Measurements from ENCODE around the gene TMCC3.

DNA sequence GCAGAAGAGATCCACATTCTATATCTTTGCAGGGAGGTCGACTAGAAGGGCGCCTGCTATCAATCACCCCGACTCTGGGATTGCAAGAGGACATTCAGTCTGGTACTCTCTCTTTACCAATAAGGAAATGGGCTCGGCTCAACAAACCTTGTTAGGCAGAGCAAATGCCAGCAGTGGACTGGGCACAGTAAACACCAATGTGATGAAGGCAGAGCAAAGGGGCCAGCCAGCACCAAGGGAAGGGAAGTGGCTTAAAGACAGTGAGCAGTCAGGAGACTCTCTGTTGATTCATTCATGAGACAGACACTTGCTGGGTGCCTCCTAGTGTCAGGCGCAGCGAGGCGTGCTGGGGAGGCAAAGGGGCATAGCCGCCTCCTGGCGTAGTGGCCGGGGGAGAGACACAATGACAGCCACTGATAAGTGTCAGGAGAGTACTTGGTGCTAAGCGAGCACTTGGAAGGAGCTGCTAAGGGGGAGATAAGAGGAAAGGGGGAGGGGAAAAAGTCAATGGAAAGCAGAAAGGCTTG, 34.1 kb downstream of the TMCC3 start:
- TF ChIP-seq EZH2 (IDR thresholded peaks at IDR 0.05; ENCODE audit: borderline replicate concordance, low read depth, low read length, poor library complexity, severe bottlenecking) = no peak
- TF ChIP-seq, protein P1, sequence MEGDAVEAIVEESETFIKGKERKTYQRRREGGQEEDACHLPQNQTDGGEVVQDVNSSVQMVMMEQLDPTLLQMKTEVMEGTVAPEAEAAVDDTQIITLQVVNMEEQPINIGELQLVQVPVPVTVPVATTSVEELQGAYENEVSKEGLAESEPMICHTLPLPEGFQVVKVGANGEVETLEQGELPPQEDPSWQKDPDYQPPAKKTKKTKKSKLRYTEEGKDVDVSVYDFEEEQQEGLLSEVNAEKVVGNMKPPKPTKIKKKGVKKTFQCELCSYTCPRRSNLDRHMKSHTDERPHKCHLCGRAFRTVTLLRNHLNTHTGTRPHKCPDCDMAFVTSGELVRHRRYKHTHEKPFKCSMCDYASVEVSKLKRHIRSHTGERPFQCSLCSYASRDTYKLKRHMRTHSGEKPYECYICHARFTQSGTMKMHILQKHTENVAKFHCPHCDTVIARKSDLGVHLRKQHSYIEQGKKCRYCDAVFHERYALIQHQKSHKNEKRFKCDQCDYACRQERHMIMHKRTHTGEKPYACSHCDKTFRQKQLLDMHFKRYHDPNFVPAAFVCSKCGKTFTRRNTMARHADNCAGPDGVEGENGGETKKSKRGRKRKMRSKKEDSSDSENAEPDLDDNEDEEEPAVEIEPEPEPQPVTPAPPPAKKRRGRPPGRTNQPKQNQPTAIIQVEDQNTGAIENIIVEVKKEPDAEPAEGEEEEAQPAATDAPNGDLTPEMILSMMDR (conservative IDR thresholded peaks at IDR 0.05; ENCODE audit: low read depth, low read length) = no peak
